GM12864 (cell line): ENCODE measurements around the gene S100A9.
"Not testable (repeated sequence)": the region's sequence is repeated elsewhere in the genome, so short reads cannot be mapped to it uniquely, and the experiment has no call there.

Experiments used
- DNase-seq: peaks from one replicate; pipeline ENCODE4 v3.0.0-alpha.2; 2011; ENCODE audit warnings: low read depth
- H3K4me3 ChIP-seq: 2 replicates; pipeline ENCODE4 v1.5.1; 2011; ENCODE audit warnings: mild to moderate bottlenecking, low read depth, low read length, control low read depth
- CTCF ChIP-seq: IDR thresholded peaks from 2 replicates; pipeline ENCODE4 v1.5.1; 2011; ENCODE audit warnings: low read depth, mild to moderate bottlenecking, moderate library complexity, low read length, control low read depth, inconsistent platforms; ENCODE audit errors: missing control alignments

Gene S100A9

GRCh38 chr1:153401461-153401860, 43.8 kb downstream of the S100A9 start:
- H3K4me3 ChIP-seq = no peak overlapping the region
- no peak for DNase-seq
- TF ChIP-seq CTCF = no peak

- H3K4me3 ChIP-seq = no peak overlapping the region
- TF ChIP-seq CTCF = no peak
- DNase-seq = no peak
These were observed 44.6 kb downstream of the S100A9 start for GRCh38 chr1:153402226-153402625.

- no peak for DNase-seq
- no peak overlapping the region for H3K4me3 ChIP-seq
- no peak for TF ChIP-seq CTCF
These were observed 45.9 kb downstream of the S100A9 start for GRCh38 chr1:153403421-153404085.

GRCh38 chr1:153404086-153404635, 46.5 kb downstream of the S100A9 start:
- DNase-seq = no peak

GRCh38 chr1:153404768-153405167, 47.1 kb downstream of the S100A9 start:
- H3K4me3 ChIP-seq = no peak overlapping the region
- DNase-seq = no peak
- peak; percentile 65 for TF ChIP-seq CTCF

More at GRCh38 chr1:153404086-153404635, 46.5 kb downstream of the S100A9 start:
- H3K4me3 ChIP-seq = no peak overlapping the region
- TF ChIP-seq CTCF = no peak

- not testable (repeated sequence) for H3K4me3 ChIP-seq, DNase-seq
These were observed 48.4 kb downstream of the S100A9 start for GRCh38 chr1:153405825-153406599.

GRCh38 chr1:153407274-153407673, 49.6 kb downstream of the S100A9 start:
- not testable (repeated sequence) for H3K4me3 ChIP-seq, DNase-seq
